Stimulated activated CD4-positive, alpha-beta T cell treated with anti-CD3 and anti-CD28 coated beads, Interleukin-12 subunit alpha, Interleukin-12 subunit beta, amount 100 ng/mL, for 48 hours (primary cell): ENCODE data around the gene GRB10.
"Not testable (repeated sequence)": the region's sequence is repeated elsewhere in the genome, so short reads cannot be mapped to it uniquely, and the experiment has no call there.

Source experiments
- DNase-seq, 3 donors: peaks; one replicate each; pipeline ENCODE4 v3.0.0-alpha.2; 2020; ENCODE audit warnings: low read depth in 2 of 3, low spot score in 1 of 3

The GRB10 gene

GRCh38 chr7:50590535-50590934 lies 192.2 kb downstream of the GRB10 start:
- DNase-seq: no peak

GRCh38 chr7:50589364-50589763 lies 193.3 kb downstream of the GRB10 start:
- no peak for DNase-seq

- DNase-seq: no peak
Observed at GRCh38 chr7:50588937-50589336, 193.8 kb downstream of the GRB10 start.

- no peak for DNase-seq
Observed at GRCh38 chr7:50587737-50588136, 195.0 kb downstream of the GRB10 start.

GRCh38 chr7:50584793-50585408 lies 197.8 kb downstream of the GRB10 start:
- DNase-seq: no peak

GRCh38 chr7:50584386-50584785 lies 198.3 kb downstream of the GRB10 start:
- DNase-seq: no peak

- not testable (repeated sequence) for DNase-seq
Observed at GRCh38 chr7:50583295-50583694, 199.4 kb downstream of the GRB10 start.

GRCh38 chr7:50582271-50582670 lies 200.4 kb downstream of the GRB10 start:
- DNase-seq: not testable (repeated sequence)

- not testable (repeated sequence) for DNase-seq
Observed at GRCh38 chr7:50580666-50581065, 202.0 kb downstream of the GRB10 start.

- no peak for DNase-seq
Observed at GRCh38 chr7:50580057-50580456, 202.6 kb downstream of the GRB10 start.

- DNase-seq: not testable (repeated sequence)
Observed at GRCh38 chr7:50578105-50578504, 204.6 kb downstream of the GRB10 start.

GRCh38 chr7:50577569-50577968 lies 205.1 kb downstream of the GRB10 start:
- no peak for DNase-seq

GRCh38 chr7:50576388-50576787 lies 206.3 kb downstream of the GRB10 start:
- DNase-seq: not testable (repeated sequence)

- no peak for DNase-seq
Observed at GRCh38 chr7:50567715-50568261, 214.9 kb downstream of the GRB10 start.

GRCh38 chr7:50565977-50566376 lies 216.7 kb downstream of the GRB10 start:
- no peak for DNase-seq

- DNase-seq: no peak
Observed at GRCh38 chr7:50565559-50565916, 217.2 kb downstream of the GRB10 start.

- DNase-seq: no peak
Observed at GRCh38 chr7:50564640-50565558, 217.8 kb downstream of the GRB10 start, which contains the start of gene DDC. DDC (minus strand) TSS chr7:50565405; CDS start chr7:50544085, 21,320 bp downstream.

GRCh38 chr7:50564171-50564570 lies 218.5 kb downstream of the GRB10 start:
- no peak for DNase-seq

GRCh38 chr7:50562136-50562535 lies 220.6 kb downstream of the GRB10 start:
- no peak for DNase-seq

GRCh38 chr7:50560865-50561351 lies 221.8 kb downstream of the GRB10 start:
- no peak for DNase-seq

GRCh38 chr7:50559881-50560280 lies 222.8 kb downstream of the GRB10 start:
- no peak for DNase-seq
